HG03175 (cell line): ENCODE data around the gene NPTXR.

Source experiments
- ATAC-seq: cut with Tn5 transposase; IDR thresholded peaks from one replicate; pipeline ENCODE4 v1.9.1; 2021; ENCODE audit warnings: mild to moderate bottlenecking, moderate library complexity; ENCODE audit not compliant: unreplicated experiment

Gene NPTXR

GRCh38 chr22:38774496-38775166 lies 69.2 kb downstream of the NPTXR start:
- ATAC-seq: no peak

- ATAC-seq: no peak
These were observed 70.4 kb downstream of the NPTXR start for GRCh38 chr22:38773363-38773946.

- no peak for ATAC-seq
These were observed 71.3 kb downstream of the NPTXR start for GRCh38 chr22:38772623-38772873.

- ATAC-seq: no peak
These were observed 73.4 kb downstream of the NPTXR start for GRCh38 chr22:38770257-38770949.
